ENCODE results near the gene CMBL.

DNA sequence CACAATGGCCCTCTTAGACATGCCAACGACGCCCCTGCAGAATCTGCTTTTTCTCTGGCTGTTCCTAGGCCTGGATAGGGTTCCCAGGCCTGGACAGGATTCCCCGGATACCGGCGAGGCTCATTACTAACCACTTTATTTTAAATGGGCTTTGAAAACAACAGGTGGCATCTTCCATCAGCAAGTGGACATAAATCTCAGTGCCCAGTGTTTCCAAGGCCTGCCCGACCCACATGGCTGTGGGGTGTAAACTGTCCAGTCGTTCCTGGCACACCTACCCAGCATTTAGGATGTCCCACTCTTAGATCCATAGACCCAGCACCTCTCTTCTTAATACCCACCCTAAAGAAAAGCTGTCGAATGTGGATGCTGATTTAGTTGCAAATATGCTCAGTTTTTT is 896 bp downstream of the CMBL start:
- TF ChIP-seq, protein P1, sequence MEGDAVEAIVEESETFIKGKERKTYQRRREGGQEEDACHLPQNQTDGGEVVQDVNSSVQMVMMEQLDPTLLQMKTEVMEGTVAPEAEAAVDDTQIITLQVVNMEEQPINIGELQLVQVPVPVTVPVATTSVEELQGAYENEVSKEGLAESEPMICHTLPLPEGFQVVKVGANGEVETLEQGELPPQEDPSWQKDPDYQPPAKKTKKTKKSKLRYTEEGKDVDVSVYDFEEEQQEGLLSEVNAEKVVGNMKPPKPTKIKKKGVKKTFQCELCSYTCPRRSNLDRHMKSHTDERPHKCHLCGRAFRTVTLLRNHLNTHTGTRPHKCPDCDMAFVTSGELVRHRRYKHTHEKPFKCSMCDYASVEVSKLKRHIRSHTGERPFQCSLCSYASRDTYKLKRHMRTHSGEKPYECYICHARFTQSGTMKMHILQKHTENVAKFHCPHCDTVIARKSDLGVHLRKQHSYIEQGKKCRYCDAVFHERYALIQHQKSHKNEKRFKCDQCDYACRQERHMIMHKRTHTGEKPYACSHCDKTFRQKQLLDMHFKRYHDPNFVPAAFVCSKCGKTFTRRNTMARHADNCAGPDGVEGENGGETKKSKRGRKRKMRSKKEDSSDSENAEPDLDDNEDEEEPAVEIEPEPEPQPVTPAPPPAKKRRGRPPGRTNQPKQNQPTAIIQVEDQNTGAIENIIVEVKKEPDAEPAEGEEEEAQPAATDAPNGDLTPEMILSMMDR (IDR thresholded peaks at IDR 0.05): no peak
- no peak for TF ChIP-seq POLR2A (IDR thresholded peaks at IDR 0.05)

All from Peyer's patch (tissue), 4 donors.